ENCODE measurements around the gene PLVAP.
A peak's percentile ranks its signal among the peaks of the same experiment; 100 is the strongest.

Gene PLVAP

DNA sequence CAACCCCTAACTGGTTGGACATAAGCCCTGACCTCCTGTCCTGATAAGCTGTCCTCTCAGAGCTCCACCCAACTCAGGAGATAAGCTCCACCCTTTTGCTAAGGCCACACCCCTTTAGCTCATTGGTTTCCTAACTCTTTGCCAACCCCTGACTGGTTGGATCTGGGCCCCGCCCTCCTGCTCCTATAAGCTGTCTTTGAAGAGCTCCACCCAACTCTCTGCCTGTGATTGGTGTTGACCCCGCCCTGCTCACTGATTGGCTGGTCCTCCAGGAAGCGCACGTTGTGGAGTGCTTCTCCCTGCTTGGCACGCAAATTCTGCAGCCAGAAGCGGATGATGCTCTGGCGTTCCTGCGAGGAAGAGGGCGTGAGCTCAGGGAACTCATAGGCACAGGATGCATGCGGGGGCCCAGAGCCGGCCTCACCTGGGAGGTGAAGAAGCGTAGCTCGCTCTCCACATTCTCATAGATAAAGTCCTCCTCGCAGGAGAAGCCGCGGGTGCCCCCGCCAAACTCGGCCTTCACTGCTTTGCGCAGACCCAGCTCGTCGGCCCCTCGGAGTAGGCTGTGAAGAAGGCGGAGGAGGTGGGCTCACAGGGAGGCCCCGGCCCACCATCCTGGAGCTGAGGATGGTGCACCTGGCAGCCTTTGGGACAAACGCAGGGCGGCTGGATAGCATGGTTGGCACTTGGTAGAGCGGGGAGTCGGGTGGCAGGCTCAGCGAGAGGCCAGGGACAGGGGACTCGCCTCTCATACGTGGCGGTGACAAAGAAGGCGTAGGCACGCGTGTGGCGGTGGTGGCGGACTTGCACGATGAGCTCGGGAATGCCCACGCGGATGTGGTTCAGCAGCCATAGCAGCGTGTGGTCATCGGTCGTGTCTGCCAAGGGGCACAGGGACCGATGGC is 44.2 kb downstream of the PLVAP start:
- no peak for TF ChIP-seq JUND (IDR thresholded peaks at IDR 0.05; ENCODE audit: low read depth)
- in situ Hi-C loops (cut with HindIII; ENCODE audit: low pct_unique_long_range_greater_than_20kb, low sequenced_read_pairs): no loop called here
- DNase-seq (ENCODE audit: low read depth in 1 of 2, low spot score in 1 of 2): peak in 1 of 2 experiments; percentile 92

DNA sequence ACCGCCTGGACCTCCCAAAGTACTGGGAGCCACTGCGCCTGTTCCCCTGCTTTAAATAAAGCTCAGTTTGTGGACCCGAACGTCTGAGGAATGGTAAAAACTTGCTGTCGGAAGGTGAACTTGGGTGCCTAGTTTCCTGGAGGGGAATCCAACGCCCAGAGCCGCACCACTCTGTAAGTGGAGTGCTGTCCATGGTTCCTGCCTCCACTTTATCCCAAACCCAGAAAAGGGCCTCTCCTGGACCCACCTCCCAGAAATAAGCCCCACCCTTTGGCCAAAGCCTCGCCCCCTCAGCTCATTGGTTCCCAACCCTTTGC is 44.8 kb downstream of the PLVAP start:
- no peak for DNase-seq (ENCODE audit: low read depth in 1 of 2, low spot score in 1 of 2)
- in situ Hi-C loops (cut with HindIII; ENCODE audit: low pct_unique_long_range_greater_than_20kb, low sequenced_read_pairs): no loop called here
- TF ChIP-seq JUND (IDR thresholded peaks at IDR 0.05; ENCODE audit: low read depth): no peak

DNA sequence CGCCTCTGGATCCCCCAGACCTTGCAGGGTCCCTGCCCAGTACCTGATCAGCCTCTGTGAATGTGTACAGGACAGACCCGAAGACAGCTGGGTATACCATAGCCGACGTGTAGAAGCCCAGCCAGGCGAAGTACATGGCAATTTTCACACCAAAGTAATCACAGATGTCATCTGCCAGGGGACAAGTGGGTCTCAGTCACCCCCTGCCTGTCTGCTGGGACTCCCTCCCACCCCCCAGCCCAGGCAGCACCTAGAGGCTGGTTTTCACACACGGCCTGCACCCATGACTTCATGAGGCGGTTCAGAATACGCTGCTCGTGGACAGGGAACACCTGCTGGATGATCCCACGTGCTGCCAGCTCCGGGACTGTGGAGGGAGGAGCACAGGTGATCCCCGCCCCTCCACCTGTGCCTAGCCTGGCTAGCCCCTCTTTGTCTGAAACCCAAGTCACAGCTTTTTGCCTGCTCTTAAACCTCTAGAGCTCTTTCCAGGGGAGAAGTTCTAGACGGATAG is 46.0 kb downstream of the PLVAP start:
- no peak for DNase-seq (ENCODE audit: low read depth in 1 of 2, low spot score in 1 of 2)
- in situ Hi-C loops (cut with HindIII; ENCODE audit: low pct_unique_long_range_greater_than_20kb, low sequenced_read_pairs): no loop called here
- TF ChIP-seq JUND (IDR thresholded peaks at IDR 0.05; ENCODE audit: low read depth): no peak

DNA sequence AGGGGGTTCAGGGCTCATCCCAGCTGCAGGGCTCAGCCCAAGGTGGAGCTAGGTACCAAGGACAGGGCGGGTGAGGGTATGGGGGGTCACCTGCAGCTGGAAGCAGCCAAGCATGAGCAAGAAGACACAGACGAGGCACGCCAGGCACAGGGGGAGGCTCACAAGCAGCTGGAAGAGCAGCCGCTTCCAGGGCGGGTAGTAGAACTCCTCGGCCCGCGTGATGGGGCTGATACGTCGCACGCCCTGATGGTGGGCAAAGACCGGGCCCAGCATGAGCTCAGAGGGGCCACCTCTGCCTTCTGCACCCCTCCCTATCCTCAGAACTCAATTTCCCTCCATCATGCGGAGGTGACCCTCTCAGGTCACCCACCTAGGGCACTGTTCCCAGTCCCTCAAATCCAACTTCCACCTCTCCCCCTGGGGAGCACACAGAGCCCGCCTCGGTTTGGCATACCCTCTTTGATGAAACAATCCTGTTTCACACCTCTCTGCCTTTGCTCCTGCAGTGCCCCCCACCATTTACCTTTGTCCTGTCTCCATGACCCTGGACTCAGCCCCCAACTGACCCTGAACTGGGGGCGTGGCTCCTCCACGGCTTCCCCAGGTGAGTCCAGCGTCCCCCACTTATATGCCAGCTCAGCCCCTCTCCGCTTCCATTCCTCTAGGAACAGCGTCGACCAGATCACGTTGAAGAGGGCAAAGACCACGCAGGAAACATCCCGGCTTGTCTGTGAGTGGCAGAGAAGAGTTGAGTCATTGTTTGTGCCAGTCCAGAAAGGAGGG is 46.7 kb downstream of the PLVAP start:
- DNase-seq (ENCODE audit: low read depth in 1 of 2, low spot score in 1 of 2): no peak
- no peak for TF ChIP-seq JUND (IDR thresholded peaks at IDR 0.05; ENCODE audit: low read depth)
- in situ Hi-C loops (cut with HindIII; ENCODE audit: low pct_unique_long_range_greater_than_20kb, low sequenced_read_pairs): no loop called here

DNA sequence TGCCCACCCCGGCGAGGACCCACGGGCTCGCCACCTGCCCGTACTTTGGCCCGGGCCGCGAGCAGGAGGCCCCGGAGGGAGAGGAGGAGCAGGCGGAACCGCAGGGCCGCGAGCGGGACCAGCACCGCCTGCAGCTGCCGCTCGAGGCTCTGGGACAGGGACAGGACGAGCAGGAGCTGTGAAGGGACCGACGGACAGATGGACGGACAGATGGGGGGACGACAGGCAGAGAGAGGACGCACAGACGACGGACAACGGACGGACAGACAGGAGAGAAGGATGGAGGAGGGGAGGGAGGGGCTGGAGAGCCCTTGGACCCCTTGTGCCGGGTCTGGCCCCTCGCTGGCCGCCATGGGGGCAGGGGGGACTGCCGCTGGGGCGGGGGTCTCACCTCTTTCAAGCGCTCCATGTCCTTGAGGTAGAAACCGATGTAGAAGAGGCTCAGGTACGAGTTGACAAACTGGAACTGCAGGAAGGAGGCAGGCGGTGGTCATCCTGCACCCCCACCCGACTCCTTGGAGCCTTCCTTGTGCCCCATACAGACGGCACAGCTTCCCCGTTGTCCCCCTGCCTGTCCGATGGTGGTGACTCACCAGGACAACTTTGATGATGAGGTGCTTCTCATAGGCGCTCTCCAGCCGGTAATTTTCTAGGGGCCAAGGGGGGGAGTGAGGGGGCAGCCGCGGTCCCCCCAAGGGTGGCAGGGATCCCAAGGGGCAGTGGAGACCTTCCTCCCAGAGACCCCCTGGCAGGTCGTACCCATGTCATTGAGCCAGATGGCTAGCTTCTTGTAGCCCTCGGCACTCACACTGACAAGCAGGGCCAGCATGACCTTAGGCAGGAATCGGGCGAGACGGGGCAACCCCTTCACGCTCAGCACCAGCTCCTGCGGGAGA is 47.5 kb downstream of the PLVAP start:
- in situ Hi-C loops (cut with HindIII; ENCODE audit: low pct_unique_long_range_greater_than_20kb, low sequenced_read_pairs): no loop called here
- no peak for DNase-seq (ENCODE audit: low read depth in 1 of 2, low spot score in 1 of 2)
- TF ChIP-seq JUND (IDR thresholded peaks at IDR 0.05; ENCODE audit: low read depth): no peak

DNA sequence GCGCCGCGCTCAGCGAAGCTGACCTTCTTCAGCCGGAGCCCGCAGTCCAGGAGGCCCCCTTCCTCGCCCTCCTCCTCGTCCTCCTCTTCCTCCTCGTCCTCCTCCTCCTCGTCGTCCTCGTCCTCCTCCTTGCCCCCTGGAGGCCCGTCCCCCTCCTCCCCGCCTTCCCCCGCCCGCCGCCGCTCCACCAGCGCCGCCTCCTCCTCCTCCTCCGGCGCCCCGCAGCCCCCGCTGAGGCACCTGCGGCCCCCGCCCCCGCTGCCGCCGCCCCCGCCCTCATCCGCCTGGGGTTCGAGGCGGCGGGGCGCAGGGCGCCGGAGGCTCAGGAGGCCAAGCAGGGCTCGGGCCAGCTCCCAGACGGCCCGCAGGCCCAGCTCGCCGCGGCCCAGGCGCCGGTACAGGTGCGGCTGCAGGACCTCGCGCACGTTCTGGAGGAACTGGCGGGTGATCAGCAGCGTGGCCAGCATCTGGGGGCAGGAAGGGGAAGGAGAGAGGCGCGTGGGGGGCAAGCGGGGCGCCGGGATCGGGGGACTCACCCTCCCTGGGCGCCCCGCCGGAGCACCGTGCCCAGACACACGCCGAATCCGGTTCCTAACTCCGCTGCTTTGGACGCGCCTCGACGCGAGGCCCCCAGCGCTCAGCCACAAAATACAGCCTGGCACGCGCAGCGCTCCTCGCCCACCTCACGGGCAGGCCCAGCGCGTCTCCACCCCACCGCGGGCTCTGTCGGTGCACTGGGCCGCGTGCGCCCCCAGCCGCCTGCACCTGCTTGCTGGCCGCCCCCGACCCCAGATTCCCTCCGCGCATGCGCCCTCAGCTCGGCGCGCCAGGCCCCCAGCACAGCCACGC is 48.4 kb downstream of the PLVAP start:
- no peak for TF ChIP-seq JUND (IDR thresholded peaks at IDR 0.05; ENCODE audit: low read depth)
- in situ Hi-C loops (cut with HindIII; ENCODE audit: low pct_unique_long_range_greater_than_20kb, low sequenced_read_pairs): no loop called here
- DNase-seq (ENCODE audit: low read depth in 1 of 2, low spot score in 1 of 2): no peak

DNA sequence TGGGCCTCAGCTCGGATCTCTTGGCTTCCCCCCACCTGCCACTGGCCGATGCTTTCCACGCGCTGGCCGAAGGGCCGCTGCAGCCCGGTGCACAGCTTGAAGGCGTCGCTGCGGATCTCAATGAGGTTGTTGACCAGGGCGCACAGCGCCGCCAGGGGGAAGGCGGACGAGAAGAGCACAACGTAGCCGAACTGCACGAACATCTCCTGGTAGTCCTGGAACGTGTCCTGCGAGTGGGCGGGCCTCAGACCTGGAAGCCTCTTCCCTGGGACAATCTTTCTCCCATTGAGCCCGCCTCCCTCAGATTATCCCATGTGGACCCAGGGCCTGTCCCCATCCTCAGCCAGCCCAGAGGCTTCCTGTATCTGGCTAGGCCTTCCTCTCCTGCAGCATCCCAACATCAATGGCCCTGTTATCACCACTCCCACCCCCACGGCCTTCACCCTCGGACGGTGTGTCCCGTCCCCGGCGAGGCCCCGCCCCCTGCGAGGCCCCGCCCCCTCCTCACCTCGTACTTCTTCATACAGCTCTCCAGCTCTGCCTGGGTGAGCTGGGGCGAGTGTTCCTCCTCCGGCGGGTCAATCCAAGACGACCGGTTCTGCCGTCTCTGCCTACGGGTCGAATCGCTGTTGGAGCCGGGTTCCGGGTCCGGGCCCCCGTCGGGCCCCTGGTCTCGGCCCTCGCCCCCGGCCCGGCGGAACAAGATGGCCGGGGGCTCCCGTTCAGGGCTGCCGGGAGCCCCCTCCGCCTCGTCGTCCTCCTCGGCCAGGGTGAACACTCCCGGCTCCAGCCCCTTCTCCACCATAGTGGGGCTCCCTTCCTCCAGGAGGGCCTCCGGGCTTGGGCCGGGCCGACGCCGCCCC is 49.3 kb downstream of the PLVAP start:
- TF ChIP-seq JUND (IDR thresholded peaks at IDR 0.05; ENCODE audit: low read depth): no peak
- in situ Hi-C loops (cut with HindIII; ENCODE audit: low pct_unique_long_range_greater_than_20kb, low sequenced_read_pairs): no loop called here
- DNase-seq (ENCODE audit: low read depth in 1 of 2, low spot score in 1 of 2): no peak

DNA sequence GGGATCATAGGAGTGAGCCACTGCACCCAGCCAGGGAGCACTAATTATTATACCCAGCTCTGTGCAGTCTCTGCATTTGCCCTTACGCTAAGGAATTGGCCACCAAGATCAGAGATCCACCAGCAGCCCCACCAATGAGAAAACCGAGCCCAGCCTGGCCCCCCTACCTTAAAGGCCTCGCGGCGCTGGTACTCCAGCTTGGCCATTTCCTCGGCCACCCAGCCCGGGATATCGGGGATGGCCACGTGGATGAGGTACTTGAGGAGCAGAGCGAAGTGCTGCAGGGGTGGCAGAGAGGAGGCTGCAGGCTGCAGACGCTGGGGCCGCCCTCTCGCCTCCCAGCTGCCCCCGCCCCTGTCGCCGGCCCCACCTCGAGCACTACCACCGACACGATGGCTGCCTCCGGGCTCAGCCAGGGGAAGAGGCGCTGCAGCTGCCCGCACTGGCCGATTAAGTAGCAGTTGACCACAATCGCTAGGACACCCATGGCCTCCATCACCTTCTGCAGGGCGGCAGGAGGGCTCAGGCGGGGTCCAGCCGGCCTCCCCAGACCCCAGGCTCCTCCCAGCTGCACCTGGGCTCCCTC is 50.0 kb downstream of the PLVAP start:
- TF ChIP-seq JUND (IDR thresholded peaks at IDR 0.05; ENCODE audit: low read depth): no peak
- DNase-seq (ENCODE audit: low read depth in 1 of 2, low spot score in 1 of 2): no peak
- in situ Hi-C loops (cut with HindIII; ENCODE audit: low pct_unique_long_range_greater_than_20kb, low sequenced_read_pairs): no loop called here

DNA sequence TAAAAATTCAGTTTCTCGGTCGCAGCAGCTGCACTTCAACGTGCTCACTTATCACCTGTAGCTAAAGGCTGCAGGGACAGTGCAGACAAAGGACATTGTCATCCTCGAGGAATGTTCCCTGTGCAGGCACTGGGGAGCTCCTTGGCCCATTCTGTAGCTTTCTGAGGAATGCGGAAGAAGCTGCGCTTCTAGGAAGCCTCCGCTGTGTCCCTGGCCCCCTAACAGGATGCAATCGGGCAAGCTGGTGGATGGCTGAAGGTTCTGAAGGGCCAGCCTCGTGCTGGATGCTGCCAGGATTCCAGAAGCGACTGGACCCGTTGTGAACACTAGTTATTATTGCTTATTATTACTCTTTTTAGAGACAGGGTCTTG is 50.6 kb downstream of the PLVAP start:
- no peak for DNase-seq (ENCODE audit: low read depth in 1 of 2, low spot score in 1 of 2)
- TF ChIP-seq JUND (IDR thresholded peaks at IDR 0.05; ENCODE audit: low read depth): no peak
- in situ Hi-C loops (cut with HindIII; ENCODE audit: low pct_unique_long_range_greater_than_20kb, low sequenced_read_pairs): no loop called here

DNA sequence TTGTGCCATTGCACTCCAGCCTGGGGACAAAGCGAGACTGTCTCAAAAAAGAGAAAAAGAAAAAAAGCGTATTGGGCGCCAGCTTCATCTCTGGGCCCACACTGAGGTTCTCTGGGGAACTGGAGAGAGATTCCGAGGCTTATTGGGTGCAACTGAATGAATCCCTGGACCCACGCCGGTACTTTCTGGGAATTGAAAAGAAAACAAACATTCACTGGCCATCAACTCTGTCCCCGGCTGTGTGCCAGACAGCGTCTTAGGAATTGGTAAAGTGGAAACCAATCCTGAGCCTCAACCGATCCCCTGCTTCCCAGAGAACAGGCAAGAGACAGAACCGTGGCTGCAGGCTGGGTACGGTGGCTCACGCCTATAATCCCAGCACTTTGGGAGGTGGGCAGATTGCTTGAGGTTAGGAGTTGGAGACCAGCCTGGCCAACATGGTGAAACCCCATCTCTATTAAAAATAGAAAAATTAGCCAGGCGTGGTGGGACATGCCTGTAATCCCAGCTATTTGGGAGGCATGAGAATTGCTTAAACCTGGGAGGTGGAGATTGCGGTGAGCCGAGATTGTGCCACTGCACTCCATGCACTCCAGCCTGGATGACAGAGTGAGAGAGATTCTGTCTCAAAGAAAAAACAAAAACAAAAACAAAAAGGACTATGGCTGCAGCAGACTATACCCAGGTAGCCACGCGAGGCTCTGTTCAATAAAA is 51.1 kb downstream of the PLVAP start:
- TF ChIP-seq JUND (IDR thresholded peaks at IDR 0.05; ENCODE audit: low read depth): no peak
- in situ Hi-C loops (cut with HindIII; ENCODE audit: low pct_unique_long_range_greater_than_20kb, low sequenced_read_pairs): no loop called here

More for the DNA sequence above, 51.1 kb downstream of the PLVAP start:
- DNase-seq (ENCODE audit: low read depth in 1 of 2, low spot score in 1 of 2): no peak
